NCI-H226 (cell line): Measurements from ENCODE around the gene PSD.

Experiments used
- DNase-seq: peaks from one replicate; pipeline ENCODE4 v3.0.0-alpha.2; 2015

Gene PSD

GRCh38 chr10:102402512-102402896 is 16.1 kb downstream of the PSD start:
- DNase-seq = no peak

DNA sequence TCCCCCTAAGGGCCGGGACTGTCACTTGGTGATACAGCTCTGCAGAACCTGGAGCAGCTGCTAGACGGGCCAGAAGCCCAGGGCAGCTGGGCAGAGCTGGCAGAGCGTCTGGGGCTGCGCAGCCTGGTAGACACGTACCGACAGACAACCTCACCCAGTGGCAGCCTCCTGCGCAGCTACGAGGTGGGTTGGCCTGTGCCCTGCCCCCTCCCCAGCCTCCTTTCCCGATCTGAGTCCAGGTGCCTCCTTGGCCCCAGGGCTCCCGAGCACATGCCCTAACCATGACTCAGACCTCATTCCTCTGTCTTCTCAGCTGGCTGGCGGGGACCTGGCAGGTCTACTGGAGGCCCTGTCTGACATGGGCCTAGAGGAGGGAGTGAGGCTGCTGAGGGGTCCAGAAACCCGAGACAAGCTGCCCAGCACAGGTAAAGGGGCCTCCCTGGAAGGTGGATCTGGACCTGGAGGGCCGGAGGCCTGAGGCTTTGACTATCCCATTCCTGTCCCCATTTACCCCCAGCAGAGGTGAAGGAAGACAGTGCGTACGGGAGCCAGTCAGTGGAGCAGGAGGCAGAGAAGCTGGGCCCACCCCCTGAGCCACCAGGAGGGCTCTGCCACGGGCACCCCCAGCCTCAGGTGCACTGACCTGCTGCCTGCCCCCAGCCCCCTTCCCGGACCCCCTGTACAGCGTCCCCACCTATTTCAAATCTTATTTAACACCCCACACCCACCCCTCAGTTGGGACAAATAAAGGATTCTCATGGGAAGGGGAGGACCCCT is 16.7 kb downstream of the PSD start:
- DNase-seq = peak; percentile 95

DNA sequence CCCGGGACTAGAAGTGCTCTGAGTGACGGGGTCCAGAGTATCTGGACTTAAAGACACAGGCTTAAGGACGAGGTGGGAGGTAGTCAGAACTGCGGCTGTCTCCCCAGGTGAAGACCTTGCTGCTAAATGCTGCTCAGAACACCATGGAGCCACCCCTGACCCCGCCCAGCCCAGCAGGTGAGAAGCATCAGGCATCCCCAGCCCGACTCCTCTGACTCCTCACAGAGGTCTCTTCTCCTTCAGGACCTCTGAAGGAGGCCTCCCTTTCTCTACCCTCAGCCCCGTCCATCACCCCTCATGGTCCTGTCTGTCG is 17.3 kb downstream of the PSD start:
- no peak for DNase-seq

DNA sequence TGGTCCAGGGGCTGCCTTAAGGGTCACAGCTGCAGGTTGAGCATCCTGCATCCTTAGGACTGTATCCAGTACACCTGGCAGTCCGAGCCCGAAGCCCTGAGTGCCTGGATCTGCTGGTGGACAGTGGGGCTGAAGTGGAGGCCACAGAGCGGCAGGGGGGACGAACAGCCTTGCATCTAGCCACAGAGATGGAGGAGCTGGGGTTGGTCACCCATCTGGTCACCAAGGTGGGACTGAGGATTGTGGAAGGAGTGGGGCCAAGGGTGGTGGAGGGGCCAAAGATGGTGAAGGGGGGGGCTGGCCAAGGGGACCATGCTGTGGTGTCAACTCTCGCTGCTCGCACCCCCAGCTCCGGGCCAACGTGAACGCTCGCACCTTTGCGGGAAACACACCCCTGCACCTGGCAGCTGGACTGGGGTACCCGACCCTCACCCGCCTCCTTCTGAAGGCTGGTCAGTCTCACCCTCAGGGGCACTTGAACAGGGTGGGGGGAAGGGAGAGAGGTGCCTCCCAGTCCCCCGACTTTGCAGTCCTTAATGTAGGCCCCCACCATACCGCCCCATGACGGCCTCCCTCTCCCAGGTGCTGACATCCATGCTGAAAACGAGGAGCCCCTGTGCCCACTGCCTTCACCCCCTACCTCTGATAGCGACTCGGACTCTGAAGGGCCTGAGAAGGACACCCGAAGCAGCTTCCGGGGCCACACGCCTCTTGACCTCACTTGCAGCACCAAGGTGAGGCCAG is 17.8 kb downstream of the PSD start:
- DNase-seq = no peak

- no peak for DNase-seq
Observed at GRCh38 chr10:102400076-102400475, 18.5 kb downstream of the PSD start.

DNA sequence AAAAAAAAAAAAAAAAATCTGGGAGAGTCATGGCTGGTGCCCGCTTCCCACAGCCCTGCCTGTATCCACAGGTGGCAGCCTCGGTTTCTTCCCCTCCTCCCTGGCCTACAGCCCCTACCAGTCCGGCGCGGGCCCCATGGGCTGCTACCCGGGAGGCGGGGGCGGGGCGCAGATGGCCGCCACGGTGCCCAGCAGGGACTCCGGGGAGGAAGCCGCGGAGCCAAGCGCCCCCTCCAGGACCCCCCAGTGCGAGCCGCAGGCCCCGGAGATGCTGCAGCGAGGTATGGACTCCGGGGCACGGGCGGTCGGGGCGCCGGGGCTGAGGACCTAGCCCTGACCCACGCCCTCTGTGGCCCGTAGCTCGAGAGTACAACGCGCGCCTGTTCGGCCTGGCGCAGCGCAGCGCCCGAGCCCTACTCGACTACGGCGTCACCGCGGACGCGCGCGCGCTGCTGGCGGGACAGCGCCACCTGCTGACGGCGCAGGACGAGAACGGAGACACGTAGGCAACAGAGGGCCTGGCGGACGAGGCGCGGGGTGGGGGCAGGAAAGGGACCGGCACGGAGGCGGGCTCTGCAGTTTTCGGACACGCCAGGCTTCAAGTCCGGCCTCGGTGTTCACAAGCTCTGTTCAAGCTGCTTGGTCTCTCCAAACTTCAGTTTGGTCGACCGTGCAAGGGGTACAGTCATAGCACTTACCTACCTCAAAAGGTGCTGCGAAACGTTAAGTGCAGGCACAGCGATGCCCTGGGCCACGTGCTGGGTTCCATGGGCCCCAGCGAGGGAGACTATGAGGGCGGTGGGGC is 19.2 kb downstream of the PSD start:
- peak; percentile 82 for DNase-seq

DNA sequence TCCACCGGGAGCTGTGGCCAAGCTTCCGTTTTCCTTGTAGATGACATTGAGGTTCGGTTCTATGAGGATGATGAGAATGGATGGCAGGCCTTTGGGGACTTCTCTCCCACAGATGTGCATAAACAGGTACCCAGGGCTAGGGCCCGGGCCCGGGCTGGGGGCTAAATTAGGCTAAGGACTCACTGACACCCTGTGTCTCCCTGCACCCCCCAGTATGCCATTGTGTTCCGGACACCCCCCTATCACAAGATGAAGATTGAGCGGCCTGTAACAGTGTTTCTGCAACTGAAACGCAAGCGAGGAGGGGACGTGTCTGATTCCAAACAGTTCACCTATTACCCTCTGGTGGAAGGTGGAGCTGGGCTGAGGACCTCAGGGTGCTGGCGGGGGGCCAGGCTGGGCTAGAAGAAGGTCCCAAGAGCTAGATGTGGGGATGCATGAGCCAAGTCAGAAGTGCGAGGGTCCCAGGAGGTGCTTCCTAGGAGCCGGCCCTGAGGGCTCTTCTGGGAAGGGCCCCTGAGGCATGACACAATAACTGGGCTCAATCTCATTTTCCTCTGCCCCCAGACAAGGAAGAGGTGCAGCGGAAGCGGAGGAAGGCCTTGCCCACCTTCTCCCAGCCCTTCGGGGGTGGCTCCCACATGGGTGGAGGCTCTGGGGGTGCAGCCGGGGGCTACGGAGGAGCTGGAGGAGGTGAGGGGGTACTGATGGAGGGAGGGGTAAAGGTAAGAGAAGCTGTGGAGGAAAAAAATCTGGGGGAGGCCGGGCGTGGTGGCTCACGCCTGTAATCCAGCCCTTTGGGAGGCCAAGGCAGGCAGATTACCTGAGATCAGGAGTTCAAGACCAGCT is 20.2 kb downstream of the PSD start:
- DNase-seq = no peak

- DNase-seq = no peak
Observed at GRCh38 chr10:102397222-102398171, 21.1 kb downstream of the PSD start.

GRCh38 chr10:102396730-102397151 is 21.8 kb downstream of the PSD start:
- no peak for DNase-seq

DNA sequence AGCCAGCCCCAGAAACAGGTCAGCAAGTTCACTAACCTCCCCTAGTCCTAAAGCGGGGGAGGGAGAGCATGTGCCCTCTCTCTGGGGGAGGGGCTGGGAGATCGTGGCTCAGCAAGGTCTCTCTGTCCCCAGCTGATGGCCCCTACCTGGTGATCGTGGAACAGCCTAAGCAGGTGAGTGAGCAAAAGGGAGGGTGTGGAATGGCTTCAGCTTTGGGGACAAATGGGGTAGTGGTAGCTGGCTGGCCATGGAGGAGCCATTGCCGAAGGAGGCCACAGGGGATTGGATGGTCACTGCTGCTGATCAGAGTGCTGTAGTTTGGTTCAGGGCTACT is 22.3 kb downstream of the PSD start:
- DNase-seq = no peak

- peak; percentile 86 for DNase-seq
Observed at GRCh38 chr10:102395400-102396316, 22.9 kb downstream of the PSD start, which contains the start of gene NFKB2. Gene NFKB2 (plus strand): TSS chr10:102395705. CDS start chr10:102395960, 255 bp downstream.

GRCh38 chr10:102394801-102395399 is 23.7 kb downstream of the PSD start:
- peak; percentile 51 for DNase-seq

DNA sequence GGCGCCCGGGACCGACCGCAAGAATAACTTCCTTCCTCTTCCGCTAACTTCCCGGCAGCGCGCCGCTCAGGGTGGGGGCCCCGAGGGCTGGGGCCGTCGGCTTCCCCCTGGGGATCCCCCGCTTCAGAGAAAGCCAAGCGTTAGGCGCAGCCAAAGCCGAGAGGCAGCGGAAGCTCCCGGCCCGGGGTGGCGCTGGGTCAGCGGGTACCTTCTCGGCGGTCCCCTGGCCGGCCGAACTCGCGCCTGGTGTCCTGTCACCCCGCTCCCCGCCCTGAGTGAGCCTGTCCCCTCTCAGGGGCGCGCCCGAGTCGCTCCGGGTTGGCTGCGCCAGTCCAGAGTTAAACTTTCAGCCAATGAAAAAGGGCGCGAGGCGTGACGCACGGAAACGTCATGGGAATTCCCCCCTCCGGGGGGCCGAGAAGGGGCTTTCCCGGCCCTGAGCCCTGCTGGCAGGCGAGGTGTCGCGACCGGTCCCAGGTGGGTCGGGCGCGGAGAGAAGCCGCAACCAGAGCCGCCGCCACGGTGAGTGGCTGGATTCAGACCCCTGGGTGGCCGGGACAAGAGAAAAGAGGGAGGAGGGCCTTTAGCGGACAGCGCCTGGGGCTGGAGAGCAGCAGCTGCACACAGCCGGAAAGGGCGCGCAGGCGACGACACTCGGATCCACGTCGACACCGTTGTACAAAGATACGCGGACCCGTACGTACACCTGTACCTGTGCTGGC is 24.3 kb downstream of the PSD start:
- peak; percentile 90 for DNase-seq

- no peak for DNase-seq
Observed at GRCh38 chr10:102393411-102394078, 25.0 kb downstream of the PSD start.

DNA sequence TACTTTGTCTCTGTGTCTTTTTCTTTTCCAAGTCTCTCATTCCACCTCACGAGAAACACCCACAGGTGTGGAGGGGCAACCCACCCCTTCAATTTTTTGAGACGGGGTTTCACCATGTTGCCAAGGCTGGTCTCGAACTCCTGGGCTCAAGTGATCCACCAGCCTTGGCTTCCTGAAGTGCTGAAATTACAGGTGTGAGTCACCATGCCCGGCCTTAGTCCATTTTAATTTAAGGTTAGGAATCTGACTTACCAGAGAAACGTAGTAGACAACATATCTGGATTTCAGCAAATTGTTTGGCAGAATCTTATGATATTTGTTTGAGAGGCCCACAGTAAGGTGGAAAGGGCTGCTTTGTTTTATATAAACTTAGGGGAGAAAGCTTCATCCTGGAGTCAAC is 26.3 kb downstream of the PSD start:
- no peak for DNase-seq

DNA sequence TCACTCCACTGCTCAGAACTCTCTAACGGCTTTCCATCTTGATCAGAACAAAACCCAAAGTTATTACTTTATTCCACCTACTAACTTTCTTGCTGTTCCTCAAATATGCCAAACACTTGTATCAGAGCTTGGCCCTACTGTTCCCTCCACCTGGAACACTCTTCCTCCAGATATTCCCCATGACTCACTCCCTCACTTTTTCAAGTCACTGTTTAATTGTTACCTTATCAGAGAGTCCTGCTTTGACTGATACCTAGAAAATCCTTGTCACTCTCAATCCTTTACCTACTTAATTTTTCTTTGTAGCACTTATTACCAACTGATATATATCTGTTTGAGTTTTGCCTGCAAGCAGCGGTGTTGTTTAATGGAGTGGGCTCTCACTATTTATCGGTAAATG is 28.7 kb downstream of the PSD start:
- no peak for DNase-seq

- DNase-seq = peak; percentile 41
Observed at GRCh38 chr10:102384606-102385429, 33.8 kb downstream of the PSD start.

DNA sequence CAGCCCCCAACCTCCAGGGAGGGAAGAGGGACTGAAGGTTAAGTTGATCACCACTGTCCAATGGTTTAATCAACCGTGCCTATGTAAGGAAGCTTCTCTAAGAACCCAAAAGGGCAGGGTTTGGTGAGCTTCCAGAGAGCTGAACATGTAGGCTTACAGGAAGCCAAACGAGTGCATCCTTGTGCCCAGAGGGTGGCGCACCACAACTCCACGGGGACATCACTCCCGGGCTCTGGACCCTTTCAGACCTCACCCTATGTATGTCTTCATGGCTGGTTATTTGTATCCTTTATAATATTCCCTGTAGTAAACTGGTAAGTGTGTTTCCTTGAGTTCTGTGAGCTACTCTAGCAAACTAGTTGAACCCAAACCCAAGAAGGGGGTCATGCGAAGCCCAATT is 34.5 kb downstream of the PSD start:
- DNase-seq = no peak
